ENCODE measurements around the gene LAMA2. TPM values are rescaled to one million over a fixed set of nuclear protein-coding genes. Genes with fewer than 3 reads are reported as not detected.

The LAMA2 gene
- total and polyA plus RNA-seq, 2 of the 8 experiments (the other 6 are each of a cell fraction or from before 2014, with no cell fraction given), result 1.3 to 3.8 TPM

DNA sequence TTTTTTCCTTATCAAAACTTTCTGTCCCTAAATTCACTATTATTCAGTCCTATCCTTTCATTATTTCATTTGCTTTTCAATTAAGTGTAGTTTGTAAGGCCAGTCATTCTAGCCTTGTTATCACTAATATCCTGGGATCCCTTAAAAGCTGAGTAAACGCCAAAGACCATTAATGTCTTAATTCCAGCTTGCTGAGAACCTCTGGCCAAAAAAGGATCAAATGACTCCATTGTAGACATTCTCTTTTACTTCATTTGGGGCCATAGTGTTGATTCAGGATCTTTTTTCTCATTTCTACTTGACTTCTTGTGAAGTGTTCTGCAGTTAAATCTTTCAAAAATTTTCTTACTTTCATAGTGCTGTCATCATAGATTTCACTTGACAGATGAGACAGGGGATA is 379.7 kb downstream of the LAMA2 start:
- no peaks in the 10 kb centered on the region for H3K4me1 ChIP-seq (replicated peaks in 1 of 4; ENCODE audit: control insufficient read depth in 3 of 4, insufficient read depth in 4 of 4, low read length in 3 of 4)
- no peak overlapping the region for H3K4ac ChIP-seq (replicated peaks; ENCODE audit: insufficient read length, low read depth, low read length)
- no peak overlapping the region for H3K18ac ChIP-seq (ENCODE audit: extremely low read depth, low read length)
- no peak overlapping the region for H3K4me3 ChIP-seq (ENCODE audit: extremely low read depth in 1 of 4, insufficient read depth in 2 of 4, low read depth in 3 of 4, low read length in 4 of 4)
- H3K9me3 ChIP-seq (ENCODE audit: insufficient read depth in 2 of 2, low read depth in 1 of 2, low read length in 1 of 2), result no peaks in the 10 kb centered on the region
- no peak overlapping the region for H3K14ac ChIP-seq (ENCODE audit: insufficient read length)
- H4K20me1 ChIP-seq (replicated peaks in 1 of 2; ENCODE audit: control insufficient read depth in 1 of 2, insufficient read depth in 2 of 2, low read length in 2 of 2), result no peaks in the 10 kb centered on the region
- no peak overlapping the region for H4K8ac ChIP-seq (ENCODE audit: extremely low read depth, insufficient read depth, low read length)
- WGBS, 2 experiments (ENCODE audit: extremely low coverage in 1 of 2, insufficient coverage in 1 of 2, insufficient read length in 1 of 2, insufficient replicate concordance in 2 of 2, low coverage in 1 of 2, low lambda C conversion rate in 2 of 2, missing lambda C conversion rate in 1 of 2), result 100% methylated on average over 1 of the region's 1 CpG; no CpG with 5 or more reads in 1 of the 2 experiments
- no peak overlapping the region for H3K9ac ChIP-seq (replicated peaks in 1 of 4; ENCODE audit: extremely low read depth in 1 of 4, low read depth in 3 of 4, low read length in 3 of 4)
- no peak overlapping the region for H2BK120ac ChIP-seq (replicated peaks; ENCODE audit: low read depth, low read length)
- no peak overlapping the region for H2BK12ac ChIP-seq (ENCODE audit: low read depth, low read length)
- no peak overlapping the region for H2BK15ac ChIP-seq (ENCODE audit: low read length)
- no peaks in the 10 kb centered on the region for H3K36me3 ChIP-seq (ENCODE audit: control insufficient read depth in 2 of 4, insufficient read depth in 4 of 4, low read length in 3 of 4)
- no peaks in the 10 kb centered on the region for H3K23me2 ChIP-seq (ENCODE audit: low read depth, low read length)
- no peaks in the 10 kb centered on the region for H3K79me1 ChIP-seq (ENCODE audit: low read depth, low read length)
- ChIA-PET POLR2A (ENCODE audit: partially characterized antibody) (no interaction called here), CTCF (ENCODE audit: partially characterized antibody) (interaction anchor here (2.0 to 4.2 kb wide), 3 partner anchors 10 to 107 kb away, joined by 4 to 27 read pairs (median 8); no protein-coding TSS in a partner anchor)
- no peak overlapping the region for H4K91ac ChIP-seq (replicated peaks; ENCODE audit: insufficient read length, low read length)
- no peak overlapping the region for H4K5ac ChIP-seq (ENCODE audit: insufficient read length, low read depth, low read length)
- no peak overlapping the region for H3K56ac ChIP-seq (replicated peaks; ENCODE audit: insufficient read length, low read depth, low read length)
- no peak overlapping the region for H2AK5ac ChIP-seq (ENCODE audit: low read depth, low read length)
- no peak for FAIRE-seq
- no peak overlapping the region for H3K4me2 ChIP-seq (ENCODE audit: insufficient read depth in 1 of 2, low read depth in 2 of 2, low read length in 2 of 2)
- no peak for DNase-seq (ENCODE audit: low read depth in 1 of 2, low spot score in 2 of 2)
- H2BK20ac ChIP-seq (ENCODE audit: low read length), result no peak overlapping the region
- no peak overlapping the region for H2AFZ ChIP-seq (ENCODE audit: low read length)
- no peak overlapping the region for H3K27ac ChIP-seq (ENCODE audit: low read depth, low read length)
- no peaks in the 10 kb centered on the region for H3K79me2 ChIP-seq (ENCODE audit: control insufficient read depth in 1 of 2, insufficient read depth in 2 of 2, low read length in 2 of 2)
- H2BK5ac ChIP-seq (ENCODE audit: low read depth, low read length), result no peak overlapping the region
- H3K23ac ChIP-seq (ENCODE audit: insufficient read length), result no peak overlapping the region
- no peak for TF ChIP-seq BCL11A (IDR thresholded peaks at IDR 0.05; ENCODE audit: low read depth in 2 of 2, low read length in 2 of 2)
- TF ChIP-seq SRF (IDR thresholded peaks at IDR 0.05; ENCODE audit: low read depth, low read length), result no peak
- no peak for TF ChIP-seq SIN3A (conservative IDR thresholded peaks at IDR 0.05 in 1 of 2, IDR thresholded peaks at IDR 0.05 in 1 of 2; ENCODE audit: low read depth in 1 of 2, low read length in 2 of 2)
- H3K27me3 ChIP-seq (replicated peaks in 1 of 4; ENCODE audit: control insufficient read depth in 3 of 4, extremely low read depth in 1 of 4, insufficient read depth in 3 of 4, low read length in 3 of 4), result no peaks in the 10 kb centered on the region
